K562 (cell line): Measurements from ENCODE around the gene ZMIZ1. TPM values are rescaled to one million over a fixed set of nuclear protein-coding genes. Genes with fewer than 3 reads are reported as not detected.

Experiments
- ARNT ChIP-seq, 2 experiments: fragments of 450-650 bp; IDR thresholded peaks; 2 replicates each; pipeline ENCODE4 v1.6.1; 2016; ENCODE audit warnings: mild to moderate bottlenecking in 1 of 2
- C11orf30 ChIP-seq: fragments of 450-650 bp; IDR thresholded peaks from 2 replicates; pipeline ENCODE4 v1.6.1; 2016; ENCODE audit warnings: low read depth, mild to moderate bottlenecking
- CBFA2T2 ChIP-seq: fragments of 450-650 bp; conservative IDR thresholded peaks from 2 replicates; pipeline ENCODE4 v1.6.1; 2017; ENCODE audit warnings: mild to moderate bottlenecking
- CBFB ChIP-seq: sonication (generic); formaldehyde crosslinking; IDR thresholded peaks from 2 replicates; pipeline ENCODE4 v1.4.0; 2020; ENCODE audit warnings: mild to moderate bottlenecking, missing genetic modification reagents
- EP400 ChIP-seq: fragments of 450-650 bp; IDR thresholded peaks from 2 replicates; pipeline ENCODE4 v1.6.1; 2017; ENCODE audit warnings: antibody characterized with exemption, mild to moderate bottlenecking, moderate library complexity
- ERF ChIP-seq: fragments of 450-650 bp; formaldehyde crosslinking; IDR thresholded peaks from 2 replicates; pipeline ENCODE4 v1.4.0; 2020; ENCODE audit warnings: mild to moderate bottlenecking, mixed read lengths
- FOXJ3 ChIP-seq: sonication (generic); formaldehyde crosslinking; IDR thresholded peaks from 2 replicates; pipeline ENCODE4 v1.4.0; 2020; ENCODE audit warnings: mild to moderate bottlenecking, missing genetic modification reagents
- GATA2 ChIP-seq: sonication (generic); formaldehyde crosslinking; IDR thresholded peaks from 2 replicates; pipeline ENCODE4 v1.4.0; 2020; ENCODE audit warnings: mild to moderate bottlenecking, missing genetic modification reagents
- HMGN3 ChIP-seq: IDR thresholded peaks from 2 replicates; pipeline ENCODE4 v1.6.1; 2011; ENCODE audit warnings: borderline replicate concordance, low read depth, mild to moderate bottlenecking, mixed read lengths, low read length; ENCODE audit not compliant: insufficient read length; ENCODE audit errors: extremely low read depth
- KLF1 ChIP-seq: fragments of 450-650 bp; IDR thresholded peaks from 2 replicates; pipeline ENCODE4 v1.6.1; 2016; ENCODE audit warnings: missing genetic modification characterization, missing compliant biosample characterization
- MAFF ChIP-seq: IDR thresholded peaks from 2 replicates; pipeline ENCODE4 v1.6.1; 2012; ENCODE audit warnings: low read length, improper control_type of control experiment
- NFYB ChIP-seq: IDR thresholded peaks from 2 replicates; pipeline ENCODE4 v1.6.1; 2011; ENCODE audit warnings: mild to moderate bottlenecking, moderate library complexity; ENCODE audit not compliant: insufficient read length; ENCODE audit errors: extremely low read depth
- PRDM10 ChIP-seq: fragments of 450-650 bp; IDR thresholded peaks from 2 replicates; pipeline ENCODE4 v1.6.1; 2018; ENCODE audit not compliant: partially characterized antibody
- PRPF4 ChIP-seq: fragments of 200-400 bp; formaldehyde crosslinking; IDR thresholded peaks from one replicate; pipeline ENCODE4 v1.6.1; 2017; ENCODE audit warnings: low read length, low read depth, mild to moderate bottlenecking; ENCODE audit not compliant: insufficient read depth, poor library complexity, severe bottlenecking
- PYGO2 ChIP-seq: fragments of 450-650 bp; IDR thresholded peaks from 2 replicates; pipeline ENCODE4 v1.6.1; 2016; ENCODE audit warnings: mild to moderate bottlenecking, missing genetic modification characterization, moderate library complexity, missing compliant biosample characterization
- RFX7 ChIP-seq: fragments of 250-450 bp; sonication (Bioruptor Pico); IDR thresholded peaks from 2 replicates; pipeline ENCODE4 v1.5.1; 2021; ENCODE audit warnings: mild to moderate bottlenecking
- RNF2 ChIP-seq: sonication (generic); IDR thresholded peaks from 2 replicates; pipeline ENCODE4 v1.6.1; 2016
- SMAD3 ChIP-seq: fragments of 450-650 bp; formaldehyde crosslinking; conservative IDR thresholded peaks from 2 replicates; pipeline ENCODE4 v1.4.0; 2020; ENCODE audit warnings: mild to moderate bottlenecking
- SP1 ChIP-seq: sonication (generic); formaldehyde crosslinking; IDR thresholded peaks from 2 replicates; pipeline ENCODE4 v1.8.1; 2022; ENCODE audit warnings: mild to moderate bottlenecking, missing genetic modification reagents
- TARDBP ChIP-seq: fragments of 450-650 bp; IDR thresholded peaks from 2 replicates; pipeline ENCODE4 v1.6.1; 2016
- THAP7 ChIP-seq: fragments of 250-450 bp; sonication (Bioruptor Pico); IDR thresholded peaks from 2 replicates; pipeline ENCODE4 v1.5.0; 2021
- polyA plus RNA-seq, 8 experiments: library from polyadenylated mRNA; depleted of rRNA in 4 of 8; stranded (reverse) in 5 of 8; unstranded in 3 of 8; fragments of >200 nt; fragmentation: Nextera tagmentation in 2 of 8; fragmentation: Illumina TruSeq in 1 of 8; extraction: Ambion mirVana in 2 of 8; extraction: Trizol in 1 of 8; gene quantifications; 2 replicates each; pipeline versions ENCODE4 v1.2.1 to v1.2.3, GENCODE V29; 2011 to 2014; ENCODE audit warnings: inconsistent platforms in 1 of 8, missing spikeins in 1 of 8
- total RNA-seq, 7 experiments: library from RNA; depleted of rRNA in 6 of 7; stranded (reverse); fragments of >200 nt in 6 of 7; fragmentation: Illumina TruSeq in 2 of 7; extraction: Trizol in 2 of 7; gene quantifications; 2 replicates each; pipeline versions ENCODE4 v1.2.1 to v1.2.3, GENCODE V29; 2011 to 2021; ENCODE audit warnings: low replicate concordance in 1 of 7
- TF ChIP-seq, protein P1 (sequence below), 2 experiments: fragments of 450-650 bp; IDR thresholded peaks; 2 replicates each; pipeline ENCODE4 v1.6.1; 2018; ENCODE audit warnings: mild to moderate bottlenecking in 2 of 2, low read depth in 1 of 2; ENCODE audit not compliant: partially characterized antibody in 2 of 2

Gene ZMIZ1
- total and polyA plus RNA-seq, 9 of the 15 experiments (the other 6 are each of a cell fraction or from before 2014, with no cell fraction given): 1.0 to 37.3 (median 4.3) TPM

DNA sequence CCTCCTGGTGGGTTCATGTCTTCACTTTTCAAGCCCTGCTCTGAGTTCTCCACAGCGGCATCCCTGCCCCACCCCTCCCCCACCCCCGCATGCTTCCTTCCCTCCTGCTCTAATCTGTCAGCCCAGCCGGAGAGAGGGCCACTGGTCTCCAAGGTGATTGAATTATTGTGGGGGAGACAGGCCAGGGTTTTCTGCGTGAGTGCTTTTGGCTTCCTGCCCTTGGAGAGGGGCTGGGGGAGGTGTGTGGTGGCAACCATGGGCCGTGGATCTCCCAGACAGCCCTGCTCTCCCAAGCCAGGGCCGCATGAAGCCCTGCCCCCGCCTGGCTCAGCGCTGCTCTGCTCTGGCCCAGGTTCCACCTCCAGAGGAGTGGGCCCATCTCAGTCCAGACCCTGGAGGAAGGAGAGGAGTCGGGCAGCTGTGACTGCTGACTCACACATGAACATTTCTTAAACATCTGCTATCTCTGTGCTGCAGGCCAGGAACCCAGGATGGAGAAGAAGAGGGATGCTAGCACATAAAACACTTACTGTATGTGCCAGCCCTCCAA, 109.9 kb downstream of the ZMIZ1 start (continued):
- TF ChIP-seq, protein P1, sequence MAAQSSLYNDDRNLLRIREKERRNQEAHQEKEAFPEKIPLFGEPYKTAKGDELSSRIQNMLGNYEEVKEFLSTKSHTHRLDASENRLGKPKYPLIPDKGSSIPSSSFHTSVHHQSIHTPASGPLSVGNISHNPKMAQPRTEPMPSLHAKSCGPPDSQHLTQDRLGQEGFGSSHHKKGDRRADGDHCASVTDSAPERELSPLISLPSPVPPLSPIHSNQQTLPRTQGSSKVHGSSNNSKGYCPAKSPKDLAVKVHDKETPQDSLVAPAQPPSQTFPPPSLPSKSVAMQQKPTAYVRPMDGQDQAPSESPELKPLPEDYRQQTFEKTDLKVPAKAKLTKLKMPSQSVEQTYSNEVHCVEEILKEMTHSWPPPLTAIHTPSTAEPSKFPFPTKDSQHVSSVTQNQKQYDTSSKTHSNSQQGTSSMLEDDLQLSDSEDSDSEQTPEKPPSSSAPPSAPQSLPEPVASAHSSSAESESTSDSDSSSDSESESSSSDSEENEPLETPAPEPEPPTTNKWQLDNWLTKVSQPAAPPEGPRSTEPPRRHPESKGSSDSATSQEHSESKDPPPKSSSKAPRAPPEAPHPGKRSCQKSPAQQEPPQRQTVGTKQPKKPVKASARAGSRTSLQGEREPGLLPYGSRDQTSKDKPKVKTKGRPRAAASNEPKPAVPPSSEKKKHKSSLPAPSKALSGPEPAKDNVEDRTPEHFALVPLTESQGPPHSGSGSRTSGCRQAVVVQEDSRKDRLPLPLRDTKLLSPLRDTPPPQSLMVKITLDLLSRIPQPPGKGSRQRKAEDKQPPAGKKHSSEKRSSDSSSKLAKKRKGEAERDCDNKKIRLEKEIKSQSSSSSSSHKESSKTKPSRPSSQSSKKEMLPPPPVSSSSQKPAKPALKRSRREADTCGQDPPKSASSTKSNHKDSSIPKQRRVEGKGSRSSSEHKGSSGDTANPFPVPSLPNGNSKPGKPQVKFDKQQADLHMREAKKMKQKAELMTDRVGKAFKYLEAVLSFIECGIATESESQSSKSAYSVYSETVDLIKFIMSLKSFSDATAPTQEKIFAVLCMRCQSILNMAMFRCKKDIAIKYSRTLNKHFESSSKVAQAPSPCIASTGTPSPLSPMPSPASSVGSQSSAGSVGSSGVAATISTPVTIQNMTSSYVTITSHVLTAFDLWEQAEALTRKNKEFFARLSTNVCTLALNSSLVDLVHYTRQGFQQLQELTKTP (IDR thresholded peaks at IDR 0.05; ENCODE audit: low read depth in 1 of 2, partially characterized antibody in 2 of 2): peak in 1 of 2 experiments; percentile 83
- TF ChIP-seq RFX7 (CRISPR knock-in tag): no peak
- no peak; the same call in none of the 2 replicates for TF ChIP-seq EP400
- TF ChIP-seq GATA2 (CRISPR knock-in tag): peak; percentile 94
- TF ChIP-seq THAP7: no peak
- peak; percentile 95 for TF ChIP-seq CBFA2T2
- no peak for TF ChIP-seq NFYB
- TF ChIP-seq MAFF: peak; percentile 61
- TF ChIP-seq KLF1 (tag): no peak
- peak; percentile 69 for TF ChIP-seq TARDBP
- TF ChIP-seq PRDM10: peak; percentile 87
- TF ChIP-seq FOXJ3: peak; percentile 74; the same call in 1 of the 2 replicates
- TF ChIP-seq PYGO2: 0 out of 2 replicates have a peak, but pooled peaks have one; percentile 55
- peak; percentile 87 to 94 for TF ChIP-seq ARNT (IDR thresholded peaks at IDR 0.05)
- peak; percentile 100 for TF ChIP-seq RNF2
- TF ChIP-seq CBFB: no peak
- peak; percentile 68 for TF ChIP-seq SMAD3 (CRISPR knock-in tag)
- TF ChIP-seq SP1 (CRISPR knock-in tag): peak; percentile 62; the same call in 1 of the 2 replicates
- TF ChIP-seq HMGN3: peak; percentile 97
- no peak for TF ChIP-seq PRPF4
- peak; percentile 94 for TF ChIP-seq C11orf30
- 0 out of 2 replicates have a peak, but pooled peaks have one; percentile 70 for TF ChIP-seq ERF (CRISPR knock-in tag)
